ENCODE results near the gene NBEAL2. TPM values are rescaled to one million over a fixed set of nuclear protein-coding genes. Genes with fewer than 3 reads are reported as not detected.

Gene NBEAL2
- polyA plus RNA-seq, 1 donor from 2014 or later: 3.3 TPM

DNA sequence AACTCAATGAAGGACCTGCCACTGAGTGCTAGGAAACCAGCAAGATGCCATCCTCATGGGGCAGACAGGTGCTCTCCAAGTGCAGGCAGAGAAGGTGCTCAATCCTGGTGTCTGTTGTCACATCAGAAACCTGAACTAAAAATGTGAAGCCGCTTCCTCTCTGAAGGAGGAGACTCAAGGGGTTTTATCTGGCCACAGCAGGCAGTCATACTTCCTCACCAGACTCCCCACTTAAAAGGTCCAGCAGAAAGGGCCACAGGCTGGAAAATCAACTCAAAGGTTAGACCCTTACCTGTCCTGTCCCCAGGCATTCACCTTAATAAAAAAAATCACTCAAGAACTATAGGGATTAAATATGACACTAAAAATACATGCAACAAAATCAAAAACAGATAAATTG is 7.7 kb upstream of the NBEAL2 start:
- Histone ChIP-seq H3K36me3 (ENCODE audit: insufficient read depth, low read length) (no peaks in the 10 kb centered on the region), H4K20me1 (ENCODE audit: insufficient read depth) (peaks cover 3% of the 10 kb centered on the region), H3K27me3 (ENCODE audit: insufficient read depth, low read depth, low read length) (no peaks in the 10 kb centered on the region), H3K9ac (ENCODE audit: low read length) (no peak overlapping the region), H2AFZ (ENCODE audit: low read depth, low read length) (no peak overlapping the region), H3F3A (ENCODE audit: insufficient read depth, low read length, poor library complexity, severe bottlenecking) (no peaks in the 10 kb centered on the region), H3K79me2 (replicated peaks; ENCODE audit: insufficient read depth, low read length) (peaks cover 86% of the 10 kb centered on the region), H3K4me2 (ENCODE audit: low read length) (no peak overlapping the region), H3K4me3 (ENCODE audit: low read length) (no peak overlapping the region), H3K9me2 (ENCODE audit: insufficient read depth, low read length) (no peaks in the 10 kb centered on the region), H3K27ac (ENCODE audit: low read length) (no peak overlapping the region), H3K9me3 (ENCODE audit: low read length) (no peaks in the 10 kb centered on the region)
- TF ChIP-seq EZH2 (IDR thresholded peaks at IDR 0.05; ENCODE audit: borderline replicate concordance, insufficient read depth, low read length, poor library complexity, severe bottlenecking): no peak
- no peak for TF ChIP-seq SMC3 (conservative IDR thresholded peaks at IDR 0.05; ENCODE audit: poor library complexity)
- no peak for TF ChIP-seq POLR2AphosphoS5 (IDR thresholded peaks at IDR 0.05)
- TF ChIP-seq, protein P1, sequence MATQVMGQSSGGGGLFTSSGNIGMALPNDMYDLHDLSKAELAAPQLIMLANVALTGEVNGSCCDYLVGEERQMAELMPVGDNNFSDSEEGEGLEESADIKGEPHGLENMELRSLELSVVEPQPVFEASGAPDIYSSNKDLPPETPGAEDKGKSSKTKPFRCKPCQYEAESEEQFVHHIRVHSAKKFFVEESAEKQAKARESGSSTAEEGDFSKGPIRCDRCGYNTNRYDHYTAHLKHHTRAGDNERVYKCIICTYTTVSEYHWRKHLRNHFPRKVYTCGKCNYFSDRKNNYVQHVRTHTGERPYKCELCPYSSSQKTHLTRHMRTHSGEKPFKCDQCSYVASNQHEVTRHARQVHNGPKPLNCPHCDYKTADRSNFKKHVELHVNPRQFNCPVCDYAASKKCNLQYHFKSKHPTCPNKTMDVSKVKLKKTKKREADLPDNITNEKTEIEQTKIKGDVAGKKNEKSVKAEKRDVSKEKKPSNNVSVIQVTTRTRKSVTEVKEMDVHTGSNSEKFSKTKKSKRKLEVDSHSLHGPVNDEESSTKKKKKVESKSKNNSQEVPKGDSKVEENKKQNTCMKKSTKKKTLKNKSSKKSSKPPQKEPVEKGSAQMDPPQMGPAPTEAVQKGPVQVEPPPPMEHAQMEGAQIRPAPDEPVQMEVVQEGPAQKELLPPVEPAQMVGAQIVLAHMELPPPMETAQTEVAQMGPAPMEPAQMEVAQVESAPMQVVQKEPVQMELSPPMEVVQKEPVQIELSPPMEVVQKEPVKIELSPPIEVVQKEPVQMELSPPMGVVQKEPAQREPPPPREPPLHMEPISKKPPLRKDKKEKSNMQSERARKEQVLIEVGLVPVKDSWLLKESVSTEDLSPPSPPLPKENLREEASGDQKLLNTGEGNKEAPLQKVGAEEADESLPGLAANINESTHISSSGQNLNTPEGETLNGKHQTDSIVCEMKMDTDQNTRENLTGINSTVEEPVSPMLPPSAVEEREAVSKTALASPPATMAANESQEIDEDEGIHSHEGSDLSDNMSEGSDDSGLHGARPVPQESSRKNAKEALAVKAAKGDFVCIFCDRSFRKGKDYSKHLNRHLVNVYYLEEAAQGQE (IDR thresholded peaks at IDR 0.05; ENCODE audit: borderline replicate concordance): no peak
- TF ChIP-seq, protein P2, sequence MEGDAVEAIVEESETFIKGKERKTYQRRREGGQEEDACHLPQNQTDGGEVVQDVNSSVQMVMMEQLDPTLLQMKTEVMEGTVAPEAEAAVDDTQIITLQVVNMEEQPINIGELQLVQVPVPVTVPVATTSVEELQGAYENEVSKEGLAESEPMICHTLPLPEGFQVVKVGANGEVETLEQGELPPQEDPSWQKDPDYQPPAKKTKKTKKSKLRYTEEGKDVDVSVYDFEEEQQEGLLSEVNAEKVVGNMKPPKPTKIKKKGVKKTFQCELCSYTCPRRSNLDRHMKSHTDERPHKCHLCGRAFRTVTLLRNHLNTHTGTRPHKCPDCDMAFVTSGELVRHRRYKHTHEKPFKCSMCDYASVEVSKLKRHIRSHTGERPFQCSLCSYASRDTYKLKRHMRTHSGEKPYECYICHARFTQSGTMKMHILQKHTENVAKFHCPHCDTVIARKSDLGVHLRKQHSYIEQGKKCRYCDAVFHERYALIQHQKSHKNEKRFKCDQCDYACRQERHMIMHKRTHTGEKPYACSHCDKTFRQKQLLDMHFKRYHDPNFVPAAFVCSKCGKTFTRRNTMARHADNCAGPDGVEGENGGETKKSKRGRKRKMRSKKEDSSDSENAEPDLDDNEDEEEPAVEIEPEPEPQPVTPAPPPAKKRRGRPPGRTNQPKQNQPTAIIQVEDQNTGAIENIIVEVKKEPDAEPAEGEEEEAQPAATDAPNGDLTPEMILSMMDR (IDR thresholded peaks at IDR 0.05; ENCODE audit: poor library complexity, severe bottlenecking): no peak
- TF ChIP-seq EP300 (conservative IDR thresholded peaks at IDR 0.05; ENCODE audit: poor library complexity, severe bottlenecking): no peak
- TF ChIP-seq MXI1 (conservative IDR thresholded peaks at IDR 0.05; ENCODE audit: poor library complexity, severe bottlenecking): no peak
- no peak for TF ChIP-seq RAD21 (conservative IDR thresholded peaks at IDR 0.05)
- TF ChIP-seq TAF1 (IDR thresholded peaks at IDR 0.05; ENCODE audit: low read depth): no peak

DNA sequence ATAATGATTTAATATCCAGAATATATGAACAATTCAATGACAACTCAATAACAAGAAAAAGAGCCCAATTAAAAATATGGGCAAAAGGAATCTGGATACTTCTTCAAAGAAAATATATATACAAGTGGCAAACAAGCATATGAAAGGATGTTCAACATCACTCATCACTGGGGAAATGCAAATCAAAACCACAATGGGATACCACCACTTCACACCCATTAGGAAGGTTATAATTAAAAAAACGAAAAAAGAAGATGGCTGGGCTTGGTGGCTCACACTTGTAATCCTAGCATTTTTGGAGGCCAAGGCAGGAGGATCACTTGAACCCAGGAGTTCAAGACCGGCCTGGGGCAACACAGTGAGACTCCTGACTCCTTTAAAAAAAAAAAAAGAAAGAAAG is 7.1 kb upstream of the NBEAL2 start:
- Histone ChIP-seq H2AFZ (ENCODE audit: low read depth, low read length) (no peak overlapping the region), H3K79me2 (replicated peaks; ENCODE audit: insufficient read depth, low read length) (peaks cover 80% of the 10 kb centered on the region), H3K9me3 (ENCODE audit: low read length) (no peaks in the 10 kb centered on the region), H3K9ac (ENCODE audit: low read length) (no peak overlapping the region), H3K27me3 (ENCODE audit: insufficient read depth, low read depth, low read length) (no peaks in the 10 kb centered on the region), H3K4me3 (ENCODE audit: low read length) (no peak overlapping the region), H3K4me2 (ENCODE audit: low read length) (no peak overlapping the region), H3F3A (ENCODE audit: insufficient read depth, low read length, poor library complexity, severe bottlenecking) (no peaks in the 10 kb centered on the region), H3K36me3 (ENCODE audit: insufficient read depth, low read length) (no peaks in the 10 kb centered on the region), H3K27ac (ENCODE audit: low read length) (no peak overlapping the region), H4K20me1 (ENCODE audit: insufficient read depth) (peaks cover 3% of the 10 kb centered on the region), H3K9me2 (ENCODE audit: insufficient read depth, low read length) (no peaks in the 10 kb centered on the region)
- TF ChIP-seq, protein P2 (IDR thresholded peaks at IDR 0.05; ENCODE audit: poor library complexity, severe bottlenecking): no peak
- no peak for TF ChIP-seq TAF1 (IDR thresholded peaks at IDR 0.05; ENCODE audit: low read depth)
- no peak for TF ChIP-seq EP300 (conservative IDR thresholded peaks at IDR 0.05; ENCODE audit: poor library complexity, severe bottlenecking)
- no peak for TF ChIP-seq SMC3 (conservative IDR thresholded peaks at IDR 0.05; ENCODE audit: poor library complexity)
- no peak for TF ChIP-seq RAD21 (conservative IDR thresholded peaks at IDR 0.05)
- no peak for TF ChIP-seq POLR2AphosphoS5 (IDR thresholded peaks at IDR 0.05)
- TF ChIP-seq, protein P1 (IDR thresholded peaks at IDR 0.05; ENCODE audit: borderline replicate concordance): no peak
- TF ChIP-seq MXI1 (conservative IDR thresholded peaks at IDR 0.05; ENCODE audit: poor library complexity, severe bottlenecking): no peak
- TF ChIP-seq EZH2 (IDR thresholded peaks at IDR 0.05; ENCODE audit: borderline replicate concordance, insufficient read depth, low read length, poor library complexity, severe bottlenecking): no peak

Data from neural cell (in vitro differentiated cells).